GM10847 (cell line): ENCODE measurements around the gene TOMM22.

Source experiments
- POLR2A ChIP-seq: IDR thresholded peaks from 2 replicates; pipeline ENCODE4 v1.6.1; 2011; ENCODE audit not compliant: insufficient read length; ENCODE audit errors: extremely low read depth

The TOMM22 gene

GRCh38 chr22:38685761-38686160 is 4.0 kb downstream of the TOMM22 start:
- no peak for TF ChIP-seq POLR2A

- no peak for TF ChIP-seq POLR2A
Measured at GRCh38 chr22:38689651-38690050, 7.9 kb downstream of the TOMM22 start.

GRCh38 chr22:38694049-38694448 is 12.3 kb downstream of the TOMM22 start:
- no peak for TF ChIP-seq POLR2A

GRCh38 chr22:38694940-38695339 is 13.2 kb downstream of the TOMM22 start:
- no peak for TF ChIP-seq POLR2A

- no peak for TF ChIP-seq POLR2A
Measured at GRCh38 chr22:38696606-38697424, 15.1 kb downstream of the TOMM22 start.

- TF ChIP-seq POLR2A = no peak
Measured at GRCh38 chr22:38697425-38698089, 15.8 kb downstream of the TOMM22 start.

GRCh38 chr22:38698407-38699094 is 16.8 kb downstream of the TOMM22 start:
- no peak for TF ChIP-seq POLR2A

GRCh38 chr22:38699143-38699542 is 17.4 kb downstream of the TOMM22 start:
- no peak for TF ChIP-seq POLR2A

- TF ChIP-seq POLR2A = no peak
Measured at GRCh38 chr22:38699784-38700183, 18.0 kb downstream of the TOMM22 start.

- no peak for TF ChIP-seq POLR2A
Measured at GRCh38 chr22:38700270-38700788, 18.6 kb downstream of the TOMM22 start.

GRCh38 chr22:38700789-38701628 is 19.3 kb downstream of the TOMM22 start, which contains the start of gene JOSD1:
Gene JOSD1, minus strand, starts transcription at chr22:38700943. Its CDS starts 956 bp downstream, at chr22:38699987.
- TF ChIP-seq POLR2A = peak; percentile 79

- no peak for TF ChIP-seq POLR2A
Measured at GRCh38 chr22:38704654-38705234, 23.0 kb downstream of the TOMM22 start.

- peak; percentile 86 for TF ChIP-seq POLR2A
Measured at GRCh38 chr22:38705235-38706100, 23.7 kb downstream of the TOMM22 start, which contains the start of gene GTPBP1. Gene GTPBP1, plus strand, starts transcription at chr22:38705944. Its CDS starts 12 bp downstream, at chr22:38705956.
